ENCODE results near the gene CHCHD2. TPM values are rescaled to one million over a fixed set of nuclear protein-coding genes. Genes with fewer than 3 reads are reported as not detected.
"Not testable (repeated sequence)": the region's sequence is repeated elsewhere in the genome, so short reads cannot be mapped to it uniquely, and the experiment has no call there.

CHCHD2 gene, protein sequence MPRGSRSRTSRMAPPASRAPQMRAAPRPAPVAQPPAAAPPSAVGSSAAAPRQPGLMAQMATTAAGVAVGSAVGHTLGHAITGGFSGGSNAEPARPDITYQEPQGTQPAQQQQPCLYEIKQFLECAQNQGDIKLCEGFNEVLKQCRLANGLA
- total RNA-seq, result 100 to 1,000 TPM; 658 to 742 TPM

DNA sequence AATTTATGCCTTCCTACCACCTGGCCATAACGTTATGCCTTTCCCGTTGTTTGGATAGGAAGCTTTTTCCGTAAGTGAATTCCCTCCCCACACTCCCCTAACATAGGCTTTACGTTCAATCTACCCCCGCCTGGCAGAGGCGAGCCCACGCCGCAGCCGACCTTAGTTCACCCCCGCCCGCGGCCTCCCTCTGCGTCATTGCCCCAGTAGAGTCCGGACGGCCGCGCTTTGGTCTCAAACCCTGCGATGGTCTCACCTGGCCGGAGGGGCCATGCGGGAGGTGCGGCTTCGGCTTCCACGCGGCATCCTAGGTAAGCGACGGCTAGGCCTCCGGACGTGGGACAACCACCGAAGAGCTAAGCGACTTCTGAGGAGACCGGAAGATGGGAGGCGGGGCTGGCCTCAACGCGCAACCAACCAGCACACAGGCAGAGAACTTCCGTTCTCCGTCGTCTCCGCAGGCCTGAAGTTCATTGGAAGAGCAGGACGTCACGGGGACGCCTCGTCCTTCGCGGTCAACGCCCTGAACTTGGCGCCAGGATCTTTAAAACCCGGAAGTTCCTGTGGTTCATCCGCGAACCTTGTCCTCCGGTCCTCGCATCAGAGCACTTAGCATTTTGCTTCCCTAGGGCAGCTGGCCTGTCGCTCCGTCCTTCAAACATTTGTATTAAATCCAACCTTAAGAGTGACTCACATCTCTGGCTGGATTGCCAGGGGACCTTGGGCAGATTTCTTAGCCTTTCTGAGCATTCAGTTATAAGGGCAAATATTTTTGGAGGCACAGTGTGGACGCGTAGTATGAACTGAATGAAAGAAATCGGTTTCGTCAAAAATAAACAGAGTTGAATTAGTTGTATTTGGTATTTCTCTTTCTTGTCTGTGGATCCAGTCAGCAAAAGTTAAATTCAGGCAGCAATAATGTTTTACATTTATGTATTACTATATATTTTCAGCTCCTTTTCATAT lies at the start of gene CHCHD2:
TSS of gene CHCHD2 (minus strand) at position 369 of the 966 bp plus-strand sequence. CDS start at position 306, 63 bp downstream.
- peak; percentile 98 to 99 for ATAC-seq
- peak; percentile 86 to 95 for DNase-seq (ENCODE audit: low spot score in 2 of 2)
- Mint-ChIP-seq H3K27ac (peak within 1 kb of the TSS; percentile 98 to 99), H3K36me3 (peaks cover 27 to 43% of the 10 kb centered on the region in 2 donors), H3K9me3 (no peaks in the 10 kb centered on the region)

DNA sequence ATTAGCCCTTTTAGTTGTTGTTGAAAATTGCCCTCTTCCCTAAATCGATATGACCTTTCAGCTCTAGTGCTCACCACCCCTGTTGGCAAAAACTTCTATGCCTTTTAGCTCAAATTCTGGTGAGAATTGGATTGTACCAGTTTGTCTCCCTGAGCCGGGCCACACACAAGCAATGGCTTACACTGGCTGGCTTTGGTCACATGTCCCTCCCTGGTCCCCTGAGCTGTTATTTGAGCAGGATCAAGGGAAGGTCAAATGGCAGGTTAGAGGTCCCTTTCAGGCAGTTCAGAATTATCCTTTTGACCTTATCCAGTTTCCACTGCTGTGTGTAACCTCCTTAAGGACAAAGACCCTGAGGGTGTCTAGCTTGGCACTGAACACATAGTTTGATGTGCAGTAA lies 24.8 kb upstream of the CHCHD2 start:
- not testable (repeated sequence) for DNase-seq (ENCODE audit: low spot score in 2 of 2); ATAC-seq; H3K9me3 Mint-ChIP-seq; H3K36me3 Mint-ChIP-seq; H3K27ac Mint-ChIP-seq

DNA sequence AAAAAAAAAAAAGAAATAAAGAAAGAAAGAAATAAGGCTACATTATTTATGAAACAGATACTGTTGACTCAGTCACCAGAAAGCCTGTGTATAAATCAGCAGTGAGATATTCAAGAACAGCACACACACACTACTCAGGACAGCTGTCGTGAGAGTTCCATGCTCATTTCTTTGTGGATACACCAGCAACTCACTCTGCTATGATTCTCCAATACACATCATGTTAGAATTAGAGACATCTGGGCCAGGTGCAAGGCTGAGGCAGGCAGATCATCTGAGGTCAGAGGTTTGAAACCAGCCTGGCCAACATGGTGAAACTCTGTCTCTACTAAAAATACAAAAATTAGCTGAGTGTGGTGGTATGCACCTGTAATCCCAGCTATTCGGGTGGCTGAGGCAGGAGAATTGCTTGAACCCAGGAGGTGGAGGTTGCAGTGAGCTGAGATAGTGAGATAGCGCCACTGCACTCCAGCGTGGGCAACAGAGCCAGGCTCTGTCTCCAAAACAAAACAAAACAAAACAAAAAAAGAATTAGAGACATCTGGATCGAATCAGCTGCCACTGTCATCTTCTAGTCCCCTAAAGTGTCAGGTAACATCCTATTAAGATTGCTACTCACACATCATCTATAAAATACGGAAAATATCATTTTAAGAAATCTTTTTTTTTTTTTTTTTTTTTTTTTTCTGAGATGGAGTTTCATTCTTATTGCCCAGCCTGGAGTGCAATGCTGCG lies 21.1 kb upstream of the CHCHD2 start:
- ATAC-seq (no peak), DNase-seq (ENCODE audit: low spot score in 2 of 2) (no peak)
- H3K9me3 Mint-ChIP-seq, result no peaks in the 10 kb centered on the region
- H3K27ac Mint-ChIP-seq, result no peak overlapping the region
- H3K36me3 Mint-ChIP-seq, result no peaks in the 10 kb centered on the region

DNA sequence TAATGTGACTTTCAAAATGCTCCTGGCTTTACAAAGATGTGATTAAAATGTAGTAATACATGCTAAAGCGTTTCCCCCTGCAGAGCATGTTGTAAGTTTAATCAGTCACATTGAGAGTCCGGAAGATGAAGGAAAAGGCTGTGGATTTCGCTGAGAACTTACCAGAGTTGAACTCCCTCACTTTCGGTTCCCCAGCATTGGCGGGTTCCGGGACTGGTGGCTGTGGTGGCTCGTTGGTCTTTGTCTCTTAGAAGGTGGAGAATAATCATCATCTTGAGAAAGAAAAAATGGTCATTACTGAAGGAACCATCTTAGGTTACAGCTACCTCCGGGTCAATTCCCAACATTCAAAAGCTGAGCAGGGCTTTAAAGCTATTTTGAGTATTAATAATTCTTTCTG lies 19.6 kb upstream of the CHCHD2 start:
- no peaks in the 10 kb centered on the region for H3K9me3 Mint-ChIP-seq
- H3K27ac Mint-ChIP-seq, result no peak overlapping the region
- DNase-seq (ENCODE audit: low spot score in 2 of 2) (no peak), ATAC-seq (no peak)
- no peaks in the 10 kb centered on the region for H3K36me3 Mint-ChIP-seq

DNA sequence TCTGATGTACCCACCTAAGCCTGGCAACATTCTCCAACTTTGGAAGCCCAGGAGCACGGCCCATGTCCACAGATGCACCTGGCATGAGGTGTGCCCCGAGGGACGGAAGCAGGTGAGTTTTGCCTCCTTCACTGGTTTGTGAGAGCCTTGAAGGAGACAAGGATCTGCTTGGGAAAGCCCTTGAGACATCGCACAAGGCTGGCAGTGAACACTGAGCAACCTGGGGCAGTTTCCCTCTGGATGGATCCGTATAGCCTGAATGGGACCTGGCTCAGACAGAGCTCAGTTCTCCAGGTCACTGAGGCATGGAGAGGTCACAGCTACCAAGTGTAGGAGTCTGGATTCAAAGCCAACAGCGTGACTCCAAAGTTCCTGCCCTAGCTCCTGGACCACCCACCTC lies 18.7 kb upstream of the CHCHD2 start:
- no peak overlapping the region for H3K27ac Mint-ChIP-seq
- no peaks in the 10 kb centered on the region for H3K36me3 Mint-ChIP-seq
- DNase-seq (ENCODE audit: low spot score in 2 of 2), result no peak
- no peaks in the 10 kb centered on the region for H3K9me3 Mint-ChIP-seq
- ATAC-seq, result no peak

DNA sequence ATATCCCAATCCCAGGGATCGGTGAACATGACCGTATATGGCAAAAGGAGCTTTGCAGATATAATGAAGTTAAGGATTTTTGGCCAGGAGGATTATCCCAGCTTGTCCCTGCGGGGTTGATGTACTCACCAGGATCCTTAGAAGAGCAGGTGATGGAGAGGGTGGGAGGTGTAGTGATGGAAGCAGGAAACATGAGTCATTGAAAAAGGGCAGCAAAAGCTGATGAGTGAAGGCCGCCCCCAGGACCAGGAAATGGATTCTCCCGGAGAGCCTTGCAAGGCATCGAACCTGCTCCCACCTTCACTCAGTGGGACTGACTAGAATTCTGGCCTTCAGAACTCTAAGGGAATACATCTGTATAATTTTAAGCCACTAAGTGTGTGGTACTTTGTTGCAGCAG lies 15.2 kb upstream of the CHCHD2 start:
- Mint-ChIP-seq H3K9me3 (no peaks in the 10 kb centered on the region), H3K27ac (peak overlapping the region in 1 of 2 donors; percentile 60), H3K36me3 (no peaks in the 10 kb centered on the region)
- DNase-seq (ENCODE audit: low spot score in 2 of 2) (no peak), ATAC-seq (no peak)

DNA sequence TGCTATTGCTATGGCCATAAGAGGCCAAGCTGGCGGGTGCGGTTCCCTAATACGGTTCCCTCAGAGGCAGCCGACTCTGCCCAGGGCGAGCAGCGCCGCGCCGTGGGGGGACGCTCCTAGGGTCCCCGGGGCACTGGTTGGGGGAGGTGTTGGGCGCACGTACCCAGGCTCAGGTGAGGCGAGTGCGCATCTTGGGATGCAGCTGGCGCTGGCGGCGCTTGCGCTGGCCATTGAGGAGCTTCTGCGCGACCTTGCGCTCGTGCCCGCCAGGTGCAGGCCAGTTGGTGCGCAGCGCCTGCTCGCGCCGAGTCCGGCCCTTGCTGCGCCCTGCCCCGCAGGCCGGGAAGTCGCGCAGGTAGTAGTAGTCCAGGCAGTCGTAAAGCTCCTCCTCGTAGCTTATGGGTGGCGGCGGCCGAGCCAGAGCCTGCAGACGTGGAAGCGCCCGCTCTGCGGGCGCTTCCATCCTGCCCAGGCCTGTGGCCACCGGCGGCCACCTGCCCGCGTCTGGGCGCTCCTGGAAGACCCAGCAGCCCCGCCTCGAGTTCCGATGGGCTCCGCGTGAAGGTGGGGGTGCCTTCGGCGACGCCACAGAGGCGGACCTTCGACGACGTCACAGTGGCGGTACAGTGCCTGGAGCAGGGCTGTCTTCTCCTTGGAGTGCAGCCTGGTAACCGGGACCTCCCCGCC lies 9.7 kb upstream of the CHCHD2 start, which contains the start of gene NUPR2:
TSS of gene NUPR2 (minus strand) at position 566 of the 687 bp plus-strand sequence. CDS start at position 463, 103 bp downstream.
- ATAC-seq, result peak; percentile 20 to 48
- Mint-ChIP-seq H3K9me3 (no peaks in the 10 kb centered on the region), H3K36me3 (no peaks in the 10 kb centered on the region), H3K27ac (no peak within 1 kb of the TSS)
- DNase-seq (ENCODE audit: low spot score in 2 of 2), result no peak

DNA sequence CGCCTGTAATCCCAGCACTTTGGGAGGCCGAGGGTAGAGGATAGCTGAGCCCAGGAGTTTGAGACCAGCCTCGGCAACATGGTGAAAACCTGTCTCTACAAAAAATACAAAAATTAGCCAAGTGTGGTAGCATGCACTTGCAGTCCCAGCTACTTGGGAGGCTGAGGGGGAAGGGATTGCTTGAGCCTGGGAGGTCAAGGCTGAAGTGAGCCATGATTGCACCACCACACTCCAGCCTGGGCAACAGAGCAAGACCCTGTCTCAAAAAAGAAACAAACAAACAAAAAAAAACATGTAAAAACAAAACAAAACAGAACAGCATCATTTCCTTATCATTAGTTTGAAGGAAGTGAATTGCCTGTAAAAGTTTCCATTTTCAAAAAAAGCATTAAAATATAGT lies 6.0 kb upstream of the CHCHD2 start:
- H3K9me3 Mint-ChIP-seq, H3K36me3 Mint-ChIP-seq, ATAC-seq, H3K27ac Mint-ChIP-seq: not testable (repeated sequence)
- DNase-seq (ENCODE audit: low spot score in 2 of 2), result peak in 1 of 2 donors; percentile 23

DNA sequence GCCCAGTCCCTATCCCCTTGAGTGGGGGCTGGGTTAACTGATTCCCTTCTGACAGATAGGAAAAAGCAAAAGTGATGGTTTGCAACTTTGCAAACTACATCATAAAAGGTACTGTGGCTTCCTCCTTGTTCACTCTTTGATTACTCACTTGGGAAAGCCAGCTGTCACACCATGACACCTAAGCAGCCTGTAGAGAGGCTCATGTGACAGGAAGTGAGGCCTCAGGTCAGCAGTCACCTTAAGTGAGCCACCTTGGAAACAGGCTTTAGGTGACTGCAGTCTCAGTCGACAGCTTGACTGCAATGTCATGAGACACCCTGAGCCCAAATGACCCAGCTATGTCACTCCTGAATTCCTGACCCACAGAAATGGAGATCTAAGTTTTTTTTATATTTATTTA lies 4.3 kb upstream of the CHCHD2 start:
- ATAC-seq (peak; percentile 25 to 35), DNase-seq (ENCODE audit: low spot score in 2 of 2) (peak in 1 of 2 donors; percentile 42)
- Mint-ChIP-seq H3K27ac (no peak overlapping the region), H3K9me3 (no peaks in the 10 kb centered on the region), H3K36me3 (peaks cover 19 to 23% of the 10 kb centered on the region in 2 donors)

DNA sequence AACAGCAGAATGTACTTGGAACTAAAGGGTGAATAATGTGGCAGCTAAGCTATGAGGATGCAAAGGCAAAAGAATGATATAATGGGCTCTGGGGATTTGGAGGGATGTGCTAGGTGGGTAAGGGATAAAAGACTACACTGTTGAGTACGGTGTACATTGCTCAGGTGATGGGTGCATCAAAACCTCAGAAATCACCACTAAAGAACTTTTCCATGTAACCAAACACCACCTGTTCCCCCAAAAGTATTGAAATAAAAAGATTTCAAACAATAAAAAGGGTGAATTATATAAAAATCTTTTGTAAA lies 1.6 kb upstream of the CHCHD2 start:
- peak overlapping the region; percentile 98 to 99 for H3K27ac Mint-ChIP-seq
- ATAC-seq, result no peak
- no peak for DNase-seq (ENCODE audit: low spot score in 2 of 2)
- no peaks in the 10 kb centered on the region for H3K9me3 Mint-ChIP-seq
- H3K36me3 Mint-ChIP-seq, result peaks cover 27 to 42% of the 10 kb centered on the region in 2 donors

DNA sequence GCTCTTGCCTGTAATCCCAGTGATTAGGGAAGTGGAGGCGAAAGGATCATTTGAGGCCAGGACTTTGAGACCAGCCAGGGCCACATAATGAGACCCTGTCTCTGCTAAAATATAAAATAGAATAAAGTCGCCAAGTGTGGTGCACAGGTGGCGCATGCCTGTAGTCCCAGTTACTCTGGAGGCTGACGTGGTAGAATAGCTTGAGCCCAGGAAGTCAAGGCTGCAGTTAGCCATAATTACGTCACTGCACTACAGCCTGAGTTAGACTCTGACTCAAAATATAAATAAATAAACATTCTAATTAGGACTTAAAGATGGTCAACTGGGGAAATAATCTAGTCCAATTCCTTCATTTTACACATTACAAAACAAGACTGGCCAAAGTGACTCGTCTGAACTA lies 768 bp downstream of the CHCHD2 start:
- DNase-seq (ENCODE audit: low spot score in 2 of 2), result no peak
- Mint-ChIP-seq H3K9me3 (no peaks in the 10 kb centered on the region), H3K36me3 (peaks cover 36 to 51% of the 10 kb centered on the region in 2 donors), H3K27ac (peak overlapping the region; percentile 98 to 99)
- ATAC-seq, result no peak

DNA sequence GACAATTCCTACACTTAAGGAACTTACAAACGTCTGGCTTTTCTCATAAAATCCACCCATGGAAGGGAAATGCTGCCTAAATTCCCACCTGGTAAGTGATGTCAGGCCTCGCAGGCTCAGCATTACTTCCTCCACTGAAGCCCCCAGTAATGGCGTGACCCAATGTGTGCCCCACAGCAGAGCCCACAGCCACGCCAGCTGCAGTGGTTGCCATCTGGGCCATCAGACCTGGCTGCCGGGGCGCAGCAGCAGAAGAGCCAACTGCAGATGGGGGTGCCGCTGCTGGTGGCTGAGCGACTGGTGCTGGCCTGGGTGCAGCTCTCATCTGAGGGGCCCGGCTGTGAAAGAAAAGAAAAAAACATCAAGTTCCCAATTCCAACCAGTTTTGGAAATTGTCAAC lies 2.1 kb downstream of the CHCHD2 start:
- H3K36me3 Mint-ChIP-seq, result peaks cover 36 to 53% of the 10 kb centered on the region in 2 donors
- not testable (repeated sequence) for H3K27ac Mint-ChIP-seq; ATAC-seq; H3K9me3 Mint-ChIP-seq; DNase-seq (ENCODE audit: low spot score in 2 of 2)

DNA sequence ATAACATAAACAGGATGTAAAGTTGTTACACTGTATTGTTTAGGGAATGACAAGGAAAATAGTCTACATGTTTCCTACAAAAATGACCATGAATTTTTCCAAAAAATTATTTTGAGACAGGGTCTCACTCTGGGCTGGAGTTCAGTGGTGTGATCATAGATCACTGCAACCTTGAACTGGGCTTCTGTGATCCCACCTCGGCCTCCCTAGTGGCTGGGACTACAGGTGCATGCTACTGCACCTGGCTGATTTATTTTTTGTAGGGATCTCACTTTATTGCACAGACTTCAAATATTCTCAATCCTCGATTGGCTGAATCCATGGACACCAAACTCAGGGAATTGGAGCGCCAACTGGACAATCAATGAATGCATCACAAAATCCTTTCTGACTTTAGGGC lies 6.6 kb downstream of the CHCHD2 start:
- ATAC-seq, result no peak
- Mint-ChIP-seq H3K36me3 (peaks cover 17 to 20% of the 10 kb centered on the region in 2 donors), H3K27ac (no peak overlapping the region), H3K9me3 (no peaks in the 10 kb centered on the region)
- DNase-seq (ENCODE audit: low spot score in 2 of 2), result no peak

DNA sequence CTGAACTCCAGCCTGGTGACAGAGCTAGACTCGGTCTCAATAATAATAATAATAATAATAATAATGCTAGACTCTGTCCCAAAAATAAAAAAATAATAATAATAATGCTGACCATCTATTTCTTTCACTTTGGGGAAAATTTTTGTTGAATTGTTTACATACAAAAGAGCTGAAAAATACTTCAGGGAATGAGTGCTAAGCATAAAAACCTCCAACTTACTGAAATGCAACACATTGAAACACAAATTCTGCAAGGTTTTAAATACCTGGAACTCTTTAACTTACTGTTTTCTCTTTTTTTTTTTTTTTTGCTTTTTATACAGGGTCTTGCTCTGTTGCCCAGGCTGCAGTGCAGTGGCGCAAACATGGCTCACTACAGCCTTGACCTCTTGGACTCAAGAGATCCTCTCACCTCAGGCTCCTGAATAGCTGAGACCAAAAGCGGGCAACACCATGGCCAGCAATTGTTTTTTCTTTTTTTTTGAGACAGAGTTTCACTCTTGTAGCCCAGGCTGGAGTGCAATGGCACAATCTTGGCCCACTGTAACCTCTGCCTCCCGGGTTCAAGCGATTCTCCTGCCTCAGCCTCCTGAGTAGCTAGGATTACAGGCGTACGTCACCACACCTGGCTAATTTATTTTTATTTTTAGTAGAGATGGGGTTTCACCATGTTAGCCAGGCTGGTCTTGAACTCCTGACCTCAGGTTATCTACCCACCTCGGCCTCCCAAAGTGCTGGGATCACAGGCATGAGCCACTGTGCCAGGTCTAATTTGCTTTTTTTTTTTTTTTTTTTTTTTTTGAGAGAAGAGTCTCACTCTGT lies 7.9 kb downstream of the CHCHD2 start:
- not testable (repeated sequence) for DNase-seq (ENCODE audit: low spot score in 2 of 2); H3K9me3 Mint-ChIP-seq; ATAC-seq
- peak overlapping the region in 1 of 2 donors; percentile 44 for H3K27ac Mint-ChIP-seq
- H3K36me3 Mint-ChIP-seq, result peaks cover 9 to 11% of the 10 kb centered on the region in 2 donors

DNA sequence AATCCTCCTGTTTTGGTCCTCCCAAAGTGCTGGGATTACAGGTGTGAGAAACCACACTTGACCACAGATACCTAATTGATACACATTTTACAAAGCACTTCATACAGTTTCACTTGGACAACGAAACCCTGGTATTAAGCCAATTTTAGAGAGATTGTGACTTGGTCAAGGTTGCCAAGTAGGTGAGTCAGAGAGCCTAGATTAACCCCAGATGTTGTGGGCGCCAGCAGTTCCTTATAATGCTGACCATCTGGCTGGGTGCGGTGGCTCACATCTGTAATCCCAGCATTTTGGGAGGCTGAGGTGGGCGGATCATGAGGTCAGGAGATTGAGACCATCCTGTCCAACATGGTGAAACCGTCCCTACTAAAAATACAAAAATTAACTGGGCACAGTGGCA lies 8.6 kb downstream of the CHCHD2 start:
- ATAC-seq (peak in 1 of 2 donors; percentile 32), DNase-seq (ENCODE audit: low spot score in 2 of 2) (no peak)
- no peaks in the 10 kb centered on the region for H3K9me3 Mint-ChIP-seq
- H3K36me3 Mint-ChIP-seq, result peaks cover 9 to 11% of the 10 kb centered on the region in 2 donors
- no peak overlapping the region for H3K27ac Mint-ChIP-seq

All from activated naive CD4-positive, alpha-beta T cell treated with anti-CD3 and anti-CD28 coated beads, Interleukin-2, amount 50 U/mL, for 72 hours (primary cell).